Keratinocyte (primary cell): ENCODE results near the gene ATF6B. TPM values are rescaled to one million over a fixed set of nuclear protein-coding genes. Genes with fewer than 3 reads are reported as not detected.

Source experiments
- DNase-seq: peaks from one replicate; pipeline ENCODE4 v3.0.0-alpha.2; 2011; ENCODE audit warnings: low read depth, missing footprints, low spot score
- FAIRE-seq: peaks from 2 replicates; lab custom pipeline; 2011; peaks lifted over from hg19 to GRCh38; lab: Jason Lieb, UNC
- H2AFZ ChIP-seq: 2 replicates; pipeline ENCODE4 v1.6.0; 2012; ENCODE audit warnings: low read length, control low read depth, inconsistent platforms; ENCODE audit not compliant: control insufficient read depth
- H3K27ac ChIP-seq: 2 replicates; pipeline ENCODE4 v1.5.1; 2011; ENCODE audit warnings: low read length; ENCODE audit not compliant: control insufficient read depth, insufficient read depth
- H3K27me3 ChIP-seq: 3 replicates; pipeline ENCODE4 v1.6.0; 2011; ENCODE audit warnings: low read length; ENCODE audit not compliant: control insufficient read depth, insufficient read depth; ENCODE audit errors: extremely low read depth
- H3K36me3 ChIP-seq, 2 experiments: 2 replicates in 1 of 2; 3 replicates in 1 of 2; pipeline ENCODE4 v1.5.1; 2011; ENCODE audit warnings: low read length in 2 of 2, mild to moderate bottlenecking in 1 of 2; ENCODE audit not compliant: control insufficient read depth in 2 of 2, insufficient read depth in 2 of 2; ENCODE audit errors: extremely low read depth in 1 of 2
- H3K4me1 ChIP-seq: 3 replicates; pipeline ENCODE4 v1.5.1; 2011; ENCODE audit warnings: low read length; ENCODE audit not compliant: control insufficient read depth, insufficient read depth; ENCODE audit errors: extremely low read depth
- H3K4me2 ChIP-seq: 3 replicates; pipeline ENCODE4 v1.6.0; 2011; ENCODE audit warnings: low read depth, low read length; ENCODE audit not compliant: control insufficient read depth, insufficient read depth; ENCODE audit errors: extremely low read depth
- H3K4me3 ChIP-seq, 3 experiments: fragments of 200-600 bp in 1 of 3; sonication (generic) in 1 of 3; 2 replicates in 2 of 3; 3 replicates in 1 of 3; pipeline ENCODE4 v1.5.1; 2011 to 2016; ENCODE audit warnings: low read length in 3 of 3, mild to moderate bottlenecking in 3 of 3, control low read depth in 2 of 3, inconsistent platforms in 1 of 3, low read depth in 1 of 3, mixed read lengths in 1 of 3, mixed run types in 1 of 3, moderate library complexity in 1 of 3; ENCODE audit not compliant: control insufficient read depth in 2 of 3, insufficient read depth in 2 of 3; ENCODE audit errors: extremely low read depth in 1 of 3
- H3K79me2 ChIP-seq: 2 replicates; pipeline ENCODE4 v1.6.0; 2012; ENCODE audit warnings: low read length; ENCODE audit not compliant: control insufficient read depth, insufficient read depth
- H3K9ac ChIP-seq: 3 replicates; pipeline ENCODE4 v1.6.0; 2011; ENCODE audit warnings: low read length; ENCODE audit not compliant: control insufficient read depth, insufficient read depth; ENCODE audit errors: extremely low read depth
- H3K9me1 ChIP-seq: 3 replicates; pipeline ENCODE4 v1.6.0; 2011; ENCODE audit warnings: low read length; ENCODE audit not compliant: control insufficient read depth, insufficient read depth; ENCODE audit errors: extremely low read depth
- H3K9me3 ChIP-seq: 2 replicates; pipeline ENCODE4 v1.5.1; 2012; ENCODE audit warnings: low read depth, low read length; ENCODE audit not compliant: control insufficient read depth
- H4K20me1 ChIP-seq: 3 replicates; pipeline ENCODE4 v1.6.0; 2011; ENCODE audit warnings: low read length; ENCODE audit not compliant: control insufficient read depth, insufficient read depth; ENCODE audit errors: extremely low read depth
- EZH2 ChIP-seq: IDR thresholded peaks from one replicate; pipeline ENCODE4 v1.6.1; 2012; ENCODE audit warnings: inconsistent platforms, mild to moderate bottlenecking, low read length, moderate library complexity
- dilution Hi-C: fragments of 300-500 bp; cut with MboI; formaldehyde crosslinking; loops from one replicate; pipeline ENCODE4 v1.7.0; 2020; ENCODE audit warnings: low sequenced_read_pairs; ENCODE audit not compliant: extremely low pct_ligation_motif_present
- polyA plus RNA-seq, 5 experiments: library from polyadenylated mRNA; depleted of rRNA in 3 of 5; stranded (reverse) in 3 of 5; stranded (forward) in 1 of 5; unstranded in 1 of 5; fragments of >200 nt; gene quantifications; 1 replicate in 1 of 5; 2 replicates in 3 of 5; 3 replicates in 1 of 5; pipeline versions ENCODE4 v1.2.1 to v1.2.3, GENCODE V29; 2011 to 2012; ENCODE audit warnings: missing spikeins in 2 of 5, low read depth in 1 of 5, low replicate concordance in 1 of 5
- TF ChIP-seq, protein P1 (sequence below), 3 experiments: IDR thresholded peaks in 1 of 3; conservative IDR thresholded peaks in 1 of 3; optimal IDR thresholded peaks in 1 of 3; 2 replicates in 2 of 3; 3 replicates in 1 of 3; pipeline versions ENCODE3 to v1.5.1; 2011; ENCODE audit warnings: low read length in 3 of 3, mild to moderate bottlenecking in 3 of 3, moderate library complexity in 2 of 3, control low read depth in 1 of 3, inconsistent platforms in 1 of 3; ENCODE audit not compliant: insufficient read depth in 2 of 3; ENCODE audit errors: extremely low read depth in 1 of 3

Gene ATF6B
- polyA plus RNA-seq, 1 donor (not counting 4 experiments of a cell fraction or from before 2014, with no cell fraction given): 30.4 TPM

DNA sequence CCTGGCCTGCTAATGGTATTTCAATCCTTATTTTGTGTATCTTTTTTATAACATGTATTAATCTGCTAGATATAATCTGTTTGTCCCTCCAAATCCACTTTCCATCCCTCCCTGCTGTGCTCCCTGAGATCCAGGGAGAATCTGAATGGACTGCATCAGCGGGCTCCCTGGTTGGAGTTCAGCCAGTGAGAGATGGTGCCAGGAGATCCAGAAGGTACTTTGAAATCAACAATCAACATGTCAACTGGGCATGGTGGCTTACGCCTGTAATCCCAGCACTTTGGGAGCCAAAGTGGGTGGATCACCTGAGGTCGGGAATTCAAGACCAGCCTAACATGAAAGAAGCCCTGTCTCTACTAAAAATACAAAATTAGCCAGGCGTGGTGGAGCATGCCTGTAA is 4.4 kb downstream of the ATF6B start:
- no peak overlapping the region for H3K4me2 ChIP-seq
- no peaks in the 10 kb centered on the region for H3K9me1 ChIP-seq
- no peaks in the 10 kb centered on the region for H3K27me3 ChIP-seq
- dilution Hi-C loops: no loop called here
- H3K27ac ChIP-seq: no peak overlapping the region
- no peak overlapping the region for H2AFZ ChIP-seq
- TF ChIP-seq, protein P1, sequence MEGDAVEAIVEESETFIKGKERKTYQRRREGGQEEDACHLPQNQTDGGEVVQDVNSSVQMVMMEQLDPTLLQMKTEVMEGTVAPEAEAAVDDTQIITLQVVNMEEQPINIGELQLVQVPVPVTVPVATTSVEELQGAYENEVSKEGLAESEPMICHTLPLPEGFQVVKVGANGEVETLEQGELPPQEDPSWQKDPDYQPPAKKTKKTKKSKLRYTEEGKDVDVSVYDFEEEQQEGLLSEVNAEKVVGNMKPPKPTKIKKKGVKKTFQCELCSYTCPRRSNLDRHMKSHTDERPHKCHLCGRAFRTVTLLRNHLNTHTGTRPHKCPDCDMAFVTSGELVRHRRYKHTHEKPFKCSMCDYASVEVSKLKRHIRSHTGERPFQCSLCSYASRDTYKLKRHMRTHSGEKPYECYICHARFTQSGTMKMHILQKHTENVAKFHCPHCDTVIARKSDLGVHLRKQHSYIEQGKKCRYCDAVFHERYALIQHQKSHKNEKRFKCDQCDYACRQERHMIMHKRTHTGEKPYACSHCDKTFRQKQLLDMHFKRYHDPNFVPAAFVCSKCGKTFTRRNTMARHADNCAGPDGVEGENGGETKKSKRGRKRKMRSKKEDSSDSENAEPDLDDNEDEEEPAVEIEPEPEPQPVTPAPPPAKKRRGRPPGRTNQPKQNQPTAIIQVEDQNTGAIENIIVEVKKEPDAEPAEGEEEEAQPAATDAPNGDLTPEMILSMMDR (optimal IDR thresholded peaks at IDR 0.05 in 1 of 3, IDR thresholded peaks at IDR 0.05 in 1 of 3, conservative IDR thresholded peaks at IDR 0.05 in 1 of 3; ENCODE audit: extremely low read depth in 1 of 3, insufficient read depth in 2 of 3, low read length in 3 of 3): no peak
- TF ChIP-seq EZH2: no peak
- H3K4me3 ChIP-seq: no peak overlapping the region
- no peaks in the 10 kb centered on the region for H4K20me1 ChIP-seq
- DNase-seq (no peak), FAIRE-seq (no peak)
- H3K4me1 ChIP-seq: peaks cover 12% of the 10 kb centered on the region
- H3K36me3 ChIP-seq: peaks cover 9 to 21% of the 10 kb centered on the region in 2 experiments
- H3K9ac ChIP-seq: no peak overlapping the region
- no peaks in the 10 kb centered on the region for H3K9me3 ChIP-seq
- H3K79me2 ChIP-seq: peaks cover 13% of the 10 kb centered on the region

DNA sequence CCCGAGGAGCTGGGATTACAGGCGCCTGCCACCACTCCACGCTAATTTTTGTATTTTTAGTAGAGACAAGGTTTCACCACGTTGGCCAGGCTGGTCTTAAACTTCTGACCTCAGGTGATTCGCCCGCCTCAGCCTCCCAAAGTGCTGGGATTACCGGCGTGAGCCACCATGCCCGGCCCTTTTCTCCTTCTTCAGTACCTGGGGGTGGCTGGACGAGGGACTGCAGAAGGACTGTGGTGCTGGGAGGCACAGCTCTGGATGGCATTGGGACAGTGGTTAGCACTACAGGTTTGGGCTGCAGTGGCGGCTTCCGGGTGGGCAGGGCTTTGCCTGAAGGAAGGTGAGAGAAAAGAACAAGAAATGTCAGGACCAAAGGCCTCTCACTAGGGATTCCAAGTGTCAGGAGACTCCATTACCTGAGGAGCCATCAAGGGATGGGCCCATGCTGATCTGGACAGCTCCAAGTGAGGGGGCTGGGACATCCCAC is 7.4 kb downstream of the ATF6B start:
- Histone ChIP-seq H3K79me2 (no peaks in the 10 kb centered on the region), H2AFZ (no peak overlapping the region), H4K20me1 (no peaks in the 10 kb centered on the region), H3K4me1 (no peaks in the 10 kb centered on the region), H3K9me3 (no peaks in the 10 kb centered on the region), H3K4me2 (no peak overlapping the region), H3K27ac (no peak overlapping the region), H3K9ac (no peak overlapping the region), H3K27me3 (no peaks in the 10 kb centered on the region), H3K4me3 (no peak overlapping the region), H3K9me1 (no peaks in the 10 kb centered on the region), H3K36me3 (peaks cover 28 to 34% of the 10 kb centered on the region in 2 experiments)
- no peak for DNase-seq
- TF ChIP-seq, protein P1 (optimal IDR thresholded peaks at IDR 0.05 in 1 of 3, IDR thresholded peaks at IDR 0.05 in 1 of 3, conservative IDR thresholded peaks at IDR 0.05 in 1 of 3; ENCODE audit: extremely low read depth in 1 of 3, insufficient read depth in 2 of 3, low read length in 3 of 3): no peak
- no peak for TF ChIP-seq EZH2
- dilution Hi-C loops: no loop called here
- no peak for FAIRE-seq
